ENCODE data around the gene FEN1. TPM values are rescaled to one million over a fixed set of nuclear protein-coding genes. Genes with fewer than 3 reads are reported as not detected.

Gene FEN1
- total and polyA plus RNA-seq, 2 of the 13 experiments (the other 11 are each of a cell fraction or from before 2014, with no cell fraction given): 12.4 to 102 TPM

DNA sequence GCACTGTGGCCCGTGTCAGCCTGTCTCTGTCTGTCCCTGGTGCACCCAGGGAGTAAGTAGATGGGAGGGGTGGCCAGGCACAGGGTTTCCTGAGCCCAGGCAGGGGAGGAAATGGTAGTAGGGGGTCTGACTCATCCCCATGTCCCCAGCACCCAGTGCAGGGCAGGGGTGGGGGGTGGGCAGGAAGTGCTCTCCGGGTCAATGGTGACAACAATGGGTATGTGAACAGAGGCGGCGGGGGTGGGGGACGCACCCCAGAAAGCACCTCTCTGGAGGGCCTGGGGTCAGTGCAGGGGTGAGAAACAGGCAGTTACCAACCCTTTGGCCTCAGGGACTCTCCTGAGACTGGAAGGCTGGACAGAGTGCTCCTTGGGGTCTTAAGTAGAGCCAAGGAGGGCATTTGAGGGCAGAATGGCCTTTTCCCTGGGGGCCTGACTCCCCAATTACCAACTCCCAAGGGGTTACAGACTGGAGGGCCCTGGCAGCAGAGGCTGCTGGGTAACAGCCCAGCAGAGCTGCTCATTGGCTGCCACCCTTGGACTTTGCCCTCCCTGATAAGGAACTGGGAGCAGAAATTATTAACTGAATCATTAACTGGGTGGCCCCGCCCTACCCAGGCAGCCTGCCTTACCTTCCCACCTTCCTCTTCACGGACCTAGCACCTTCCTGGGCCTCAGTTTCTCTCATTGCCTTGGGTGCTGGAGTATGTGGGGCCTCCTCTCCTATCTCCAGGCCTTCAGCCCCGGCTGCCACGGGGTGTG is 36.1 kb upstream of the FEN1 start (continued):
- TF ChIP-seq ZIK1 (CRISPR knock-in tag; IDR thresholded peaks at IDR 0.05; ENCODE audit: borderline replicate concordance, low read depth) (no peak), ZNF263 (CRISPR knock-in tag; IDR thresholded peaks at IDR 0.05) (peak; percentile 39; the same call in 1 of the 2 replicates), CBX5 (CRISPR knock-in tag; IDR thresholded peaks at IDR 0.05; ENCODE audit: borderline replicate concordance) (peak; percentile 62), SAP130 (CRISPR knock-in tag; IDR thresholded peaks at IDR 0.05; ENCODE audit: low read depth) (peak; percentile 74), RFX5 (IDR thresholded peaks at IDR 0.05; ENCODE audit: low read depth, low read length) (0 out of 2 replicates have a peak, but pooled peaks have one; percentile 15), SRSF1 (optimal IDR thresholded peaks at IDR 0.05; ENCODE audit: low read depth, low read length) (peak; percentile 66), RBAK (CRISPR knock-in tag; IDR thresholded peaks at IDR 0.05) (0 out of 2 replicates have a peak, but pooled peaks have one; percentile 11), MAFK (conservative IDR thresholded peaks at IDR 0.05 in 1 of 2, IDR thresholded peaks at IDR 0.05 in 1 of 2; ENCODE audit: low read length in 2 of 2) (no peak)
- TF ChIP-seq, protein P1, sequence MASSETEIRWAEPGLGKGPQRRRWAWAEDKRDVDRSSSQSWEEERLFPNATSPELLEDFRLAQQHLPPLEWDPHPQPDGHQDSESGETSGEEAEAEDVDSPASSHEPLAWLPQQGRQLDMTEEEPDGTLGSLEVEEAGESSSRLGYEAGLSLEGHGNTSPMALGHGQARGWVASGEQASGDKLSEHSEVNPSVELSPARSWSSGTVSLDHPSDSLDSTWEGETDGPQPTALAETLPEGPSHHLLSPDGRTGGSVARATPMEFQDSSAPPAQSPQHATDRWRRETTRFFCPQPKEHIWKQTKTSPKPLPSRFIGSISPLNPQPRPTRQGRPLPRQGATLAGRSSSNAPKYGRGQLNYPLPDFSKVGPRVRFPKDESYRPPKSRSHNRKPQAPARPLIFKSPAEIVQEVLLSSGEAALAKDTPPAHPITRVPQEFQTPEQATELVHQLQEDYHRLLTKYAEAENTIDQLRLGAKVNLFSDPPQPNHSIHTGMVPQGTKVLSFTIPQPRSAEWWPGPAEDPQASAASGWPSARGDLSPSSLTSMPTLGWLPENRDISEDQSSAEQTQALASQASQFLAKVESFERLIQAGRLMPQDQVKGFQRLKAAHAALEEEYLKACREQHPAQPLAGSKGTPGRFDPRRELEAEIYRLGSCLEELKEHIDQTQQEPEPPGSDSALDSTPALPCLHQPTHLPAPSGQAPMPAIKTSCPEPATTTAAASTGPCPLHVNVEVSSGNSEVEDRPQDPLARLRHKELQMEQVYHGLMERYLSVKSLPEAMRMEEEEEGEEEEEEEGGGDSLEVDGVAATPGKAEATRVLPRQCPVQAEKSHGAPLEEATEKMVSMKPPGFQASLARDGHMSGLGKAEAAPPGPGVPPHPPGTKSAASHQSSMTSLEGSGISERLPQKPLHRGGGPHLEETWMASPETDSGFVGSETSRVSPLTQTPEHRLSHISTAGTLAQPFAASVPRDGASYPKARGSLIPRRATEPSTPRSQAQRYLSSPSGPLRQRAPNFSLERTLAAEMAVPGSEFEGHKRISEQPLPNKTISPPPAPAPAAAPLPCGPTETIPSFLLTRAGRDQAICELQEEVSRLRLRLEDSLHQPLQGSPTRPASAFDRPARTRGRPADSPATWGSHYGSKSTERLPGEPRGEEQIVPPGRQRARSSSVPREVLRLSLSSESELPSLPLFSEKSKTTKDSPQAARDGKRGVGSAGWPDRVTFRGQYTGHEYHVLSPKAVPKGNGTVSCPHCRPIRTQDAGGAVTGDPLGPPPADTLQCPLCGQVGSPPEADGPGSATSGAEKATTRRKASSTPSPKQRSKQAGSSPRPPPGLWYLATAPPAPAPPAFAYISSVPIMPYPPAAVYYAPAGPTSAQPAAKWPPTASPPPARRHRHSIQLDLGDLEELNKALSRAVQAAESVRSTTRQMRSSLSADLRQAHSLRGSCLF (CRISPR knock-in tag; IDR thresholded peaks at IDR 0.05; ENCODE audit: borderline replicate concordance): no peak
- TF ChIP-seq, protein P2, sequence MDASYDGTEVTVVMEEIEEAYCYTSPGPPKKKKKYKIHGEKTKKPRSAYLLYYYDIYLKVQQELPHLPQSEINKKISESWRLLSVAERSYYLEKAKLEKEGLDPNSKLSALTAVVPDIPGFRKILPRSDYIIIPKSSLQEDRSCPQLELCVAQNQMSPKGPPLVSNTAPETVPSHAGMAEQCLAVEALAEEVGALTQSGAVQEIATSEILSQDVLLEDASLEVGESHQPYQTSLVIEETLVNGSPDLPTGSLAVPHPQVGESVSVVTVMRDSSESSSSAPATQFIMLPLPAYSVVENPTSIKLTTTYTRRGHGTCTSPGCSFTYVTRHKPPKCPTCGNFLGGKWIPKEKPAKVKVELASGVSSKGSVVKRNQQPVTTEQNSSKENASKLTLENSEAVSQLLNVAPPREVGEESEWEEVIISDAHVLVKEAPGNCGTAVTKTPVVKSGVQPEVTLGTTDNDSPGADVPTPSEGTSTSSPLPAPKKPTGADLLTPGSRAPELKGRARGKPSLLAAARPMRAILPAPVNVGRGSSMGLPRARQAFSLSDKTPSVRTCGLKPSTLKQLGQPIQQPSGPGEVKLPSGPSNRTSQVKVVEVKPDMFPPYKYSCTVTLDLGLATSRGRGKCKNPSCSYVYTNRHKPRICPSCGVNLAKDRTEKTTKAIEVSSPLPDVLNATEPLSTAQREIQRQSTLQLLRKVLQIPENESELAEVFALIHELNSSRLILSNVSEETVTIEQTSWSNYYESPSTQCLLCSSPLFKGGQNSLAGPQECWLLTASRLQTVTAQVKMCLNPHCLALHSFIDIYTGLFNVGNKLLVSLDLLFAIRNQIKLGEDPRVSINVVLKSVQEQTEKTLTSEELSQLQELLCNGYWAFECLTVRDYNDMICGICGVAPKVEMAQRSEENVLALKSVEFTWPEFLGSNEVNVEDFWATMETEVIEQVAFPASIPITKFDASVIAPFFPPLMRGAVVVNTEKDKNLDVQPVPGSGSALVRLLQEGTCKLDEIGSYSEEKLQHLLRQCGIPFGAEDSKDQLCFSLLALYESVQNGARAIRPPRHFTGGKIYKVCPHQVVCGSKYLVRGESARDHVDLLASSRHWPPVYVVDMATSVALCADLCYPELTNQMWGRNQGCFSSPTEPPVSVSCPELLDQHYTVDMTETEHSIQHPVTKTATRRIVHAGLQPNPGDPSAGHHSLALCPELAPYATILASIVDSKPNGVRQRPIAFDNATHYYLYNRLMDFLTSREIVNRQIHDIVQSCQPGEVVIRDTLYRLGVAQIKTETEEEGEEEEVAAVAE (CRISPR knock-in tag; IDR thresholded peaks at IDR 0.05; ENCODE audit: borderline replicate concordance): no peak
